Measurements from ENCODE around the gene VSTM2A. TPM values are rescaled to one million over a fixed set of nuclear protein-coding genes. Genes with fewer than 3 reads are reported as not detected.

VSTM2A gene
- total RNA-seq (2022; extraction: Qiagen RNA extraction): 0.08 TPM in 2 of 5 replicates, not detected in the others

GRCh38 chr7:54541669-54542625, at the start of gene VSTM2A:
Gene VSTM2A, plus strand, starts transcription at chr7:54542375. Its CDS starts 356 bp downstream, at chr7:54542731.

Other genes starting within 250 kb of the VSTM2A start
- gene SEC61G, start 216.8 kb downstream of the VSTM2A start, total RNA-seq (2022; extraction: Qiagen RNA extraction): 251 to 480 TPM (median 275 TPM) in 5 replicates